ENCODE results near the gene SYMPK.
A peak's percentile ranks its signal among the peaks of the same experiment; 100 is the strongest.

SYMPK gene

GRCh38 chr19:45890877-45891276 lies 27.9 kb upstream of the SYMPK start:
- H3K36me3 ChIP-seq (ENCODE audit: insufficient read depth, low read length): peaks cover 14% of the 10 kb centered on the region; the same call in 1 of the 2 replicates
- H3K27me3 ChIP-seq (ENCODE audit: insufficient read depth, low read length, poor library complexity): no peaks in the 10 kb centered on the region
- no peaks in the 10 kb centered on the region for H4K20me1 ChIP-seq (ENCODE audit: insufficient read depth, low read length)
- H3K4me2 ChIP-seq (ENCODE audit: insufficient read depth, low read length): no peak overlapping the region
- H3K27ac ChIP-seq (ENCODE audit: low read length): no peak overlapping the region
- no peak for ATAC-seq (ENCODE audit: insufficient read depth, low read depth)
- peaks cover 5% of the 10 kb centered on the region; the same call in 1 of the 2 replicates for H3K79me2 ChIP-seq (ENCODE audit: insufficient read depth, low read length)
- H3K4me1 ChIP-seq (ENCODE audit: insufficient read depth, low read length): peaks cover 11% of the 10 kb centered on the region
- no peaks in the 10 kb centered on the region for H3K9me3 ChIP-seq (ENCODE audit: insufficient read depth, low read length, severe bottlenecking)
- no peak for DNase-seq
- TF ChIP-seq CTCF (IDR thresholded peaks at IDR 0.05; ENCODE audit: borderline replicate concordance, extremely low read depth, low read length, poor library complexity, severe bottlenecking): no peak
- no peak overlapping the region for H2AFZ ChIP-seq (ENCODE audit: low read depth, low read length)
- H3K4me3 ChIP-seq (ENCODE audit: low read depth in 1 of 2, low read length in 2 of 2): no peak overlapping the region
- H3K9ac ChIP-seq (ENCODE audit: low read depth, low read length): no peak overlapping the region

GRCh38 chr19:45889210-45889885 lies 26.4 kb upstream of the SYMPK start:
- H3K79me2 ChIP-seq (ENCODE audit: insufficient read depth, low read length): peaks cover 19% of the 10 kb centered on the region
- ATAC-seq (ENCODE audit: insufficient read depth, low read depth) (no peak), DNase-seq (no peak)
- H3K4me2 ChIP-seq (ENCODE audit: insufficient read depth, low read length): no peak overlapping the region
- no peak overlapping the region for H2AFZ ChIP-seq (ENCODE audit: low read depth, low read length)
- no peak overlapping the region for H3K4me3 ChIP-seq (ENCODE audit: low read depth in 1 of 2, low read length in 2 of 2)
- peaks cover 13% of the 10 kb centered on the region for H3K36me3 ChIP-seq (ENCODE audit: insufficient read depth, low read length)
- no peak overlapping the region for H3K27ac ChIP-seq (ENCODE audit: low read length)
- H3K9me3 ChIP-seq (ENCODE audit: insufficient read depth, low read length, severe bottlenecking): no peaks in the 10 kb centered on the region
- no peak overlapping the region for H3K9ac ChIP-seq (ENCODE audit: low read depth, low read length)
- peaks cover 23% of the 10 kb centered on the region for H3K4me1 ChIP-seq (ENCODE audit: insufficient read depth, low read length)
- peaks cover 13% of the 10 kb centered on the region for H4K20me1 ChIP-seq (ENCODE audit: insufficient read depth, low read length)
- no peak for TF ChIP-seq CTCF (IDR thresholded peaks at IDR 0.05; ENCODE audit: borderline replicate concordance, extremely low read depth, low read length, poor library complexity, severe bottlenecking)
- TF ChIP-seq EZH2 (IDR thresholded peaks at IDR 0.05; ENCODE audit: borderline replicate concordance, low read depth, low read length, severe bottlenecking): no peak
- H3K27me3 ChIP-seq (ENCODE audit: insufficient read depth, low read length, poor library complexity): no peaks in the 10 kb centered on the region

- H3K27ac ChIP-seq (ENCODE audit: low read length): peak overlapping the region; percentile 84
- H3K36me3 ChIP-seq (ENCODE audit: insufficient read depth, low read length): peaks cover 32% of the 10 kb centered on the region
- peak overlapping the region; percentile 69 for H2AFZ ChIP-seq (ENCODE audit: low read depth, low read length)
- peaks cover 37% of the 10 kb centered on the region for H3K4me1 ChIP-seq (ENCODE audit: insufficient read depth, low read length)
- H3K79me2 ChIP-seq (ENCODE audit: insufficient read depth, low read length): peaks cover 31% of the 10 kb centered on the region
- peak overlapping the region; percentile 82 for H3K9ac ChIP-seq (ENCODE audit: low read depth, low read length)
- ATAC-seq (ENCODE audit: insufficient read depth, low read depth) (no peak), DNase-seq (no peak)
- H3K27me3 ChIP-seq (ENCODE audit: insufficient read depth, low read length, poor library complexity): no peaks in the 10 kb centered on the region
- H3K4me2 ChIP-seq (ENCODE audit: insufficient read depth, low read length): peak overlapping the region; percentile 99
- TF ChIP-seq CTCF (IDR thresholded peaks at IDR 0.05; ENCODE audit: borderline replicate concordance, extremely low read depth, low read length, poor library complexity, severe bottlenecking) (no peak), EZH2 (IDR thresholded peaks at IDR 0.05; ENCODE audit: borderline replicate concordance, low read depth, low read length, severe bottlenecking) (no peak)
- peaks cover 32% of the 10 kb centered on the region for H4K20me1 ChIP-seq (ENCODE audit: insufficient read depth, low read length)
- H3K4me3 ChIP-seq (ENCODE audit: low read depth in 1 of 2, low read length in 2 of 2): peak overlapping the region; percentile 46 to 78; a peak in 3 of 4 replicates
- H3K9me3 ChIP-seq (ENCODE audit: insufficient read depth, low read length, severe bottlenecking): no peaks in the 10 kb centered on the region
Measured at GRCh38 chr19:45887200-45887710, 24.3 kb upstream of the SYMPK start.
